Measurements from ENCODE around the gene STX16.

- no peak for TF ChIP-seq ZFX (IDR thresholded peaks at IDR 0.05; ENCODE audit: borderline replicate concordance)
- TF ChIP-seq, protein P1, sequence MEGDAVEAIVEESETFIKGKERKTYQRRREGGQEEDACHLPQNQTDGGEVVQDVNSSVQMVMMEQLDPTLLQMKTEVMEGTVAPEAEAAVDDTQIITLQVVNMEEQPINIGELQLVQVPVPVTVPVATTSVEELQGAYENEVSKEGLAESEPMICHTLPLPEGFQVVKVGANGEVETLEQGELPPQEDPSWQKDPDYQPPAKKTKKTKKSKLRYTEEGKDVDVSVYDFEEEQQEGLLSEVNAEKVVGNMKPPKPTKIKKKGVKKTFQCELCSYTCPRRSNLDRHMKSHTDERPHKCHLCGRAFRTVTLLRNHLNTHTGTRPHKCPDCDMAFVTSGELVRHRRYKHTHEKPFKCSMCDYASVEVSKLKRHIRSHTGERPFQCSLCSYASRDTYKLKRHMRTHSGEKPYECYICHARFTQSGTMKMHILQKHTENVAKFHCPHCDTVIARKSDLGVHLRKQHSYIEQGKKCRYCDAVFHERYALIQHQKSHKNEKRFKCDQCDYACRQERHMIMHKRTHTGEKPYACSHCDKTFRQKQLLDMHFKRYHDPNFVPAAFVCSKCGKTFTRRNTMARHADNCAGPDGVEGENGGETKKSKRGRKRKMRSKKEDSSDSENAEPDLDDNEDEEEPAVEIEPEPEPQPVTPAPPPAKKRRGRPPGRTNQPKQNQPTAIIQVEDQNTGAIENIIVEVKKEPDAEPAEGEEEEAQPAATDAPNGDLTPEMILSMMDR (IDR thresholded peaks at IDR 0.05), result no peak
Measured at GRCh38 chr20:58657262-58657661, 6.2 kb downstream of the STX16 start.

All from 22Rv1 (cell line).